ENCODE results near the gene SPINK8.
"Not testable (repeated sequence)": the region's sequence is repeated elsewhere in the genome, so short reads cannot be mapped to it uniquely, and the experiment has no call there.

The SPINK8 gene

DNA sequence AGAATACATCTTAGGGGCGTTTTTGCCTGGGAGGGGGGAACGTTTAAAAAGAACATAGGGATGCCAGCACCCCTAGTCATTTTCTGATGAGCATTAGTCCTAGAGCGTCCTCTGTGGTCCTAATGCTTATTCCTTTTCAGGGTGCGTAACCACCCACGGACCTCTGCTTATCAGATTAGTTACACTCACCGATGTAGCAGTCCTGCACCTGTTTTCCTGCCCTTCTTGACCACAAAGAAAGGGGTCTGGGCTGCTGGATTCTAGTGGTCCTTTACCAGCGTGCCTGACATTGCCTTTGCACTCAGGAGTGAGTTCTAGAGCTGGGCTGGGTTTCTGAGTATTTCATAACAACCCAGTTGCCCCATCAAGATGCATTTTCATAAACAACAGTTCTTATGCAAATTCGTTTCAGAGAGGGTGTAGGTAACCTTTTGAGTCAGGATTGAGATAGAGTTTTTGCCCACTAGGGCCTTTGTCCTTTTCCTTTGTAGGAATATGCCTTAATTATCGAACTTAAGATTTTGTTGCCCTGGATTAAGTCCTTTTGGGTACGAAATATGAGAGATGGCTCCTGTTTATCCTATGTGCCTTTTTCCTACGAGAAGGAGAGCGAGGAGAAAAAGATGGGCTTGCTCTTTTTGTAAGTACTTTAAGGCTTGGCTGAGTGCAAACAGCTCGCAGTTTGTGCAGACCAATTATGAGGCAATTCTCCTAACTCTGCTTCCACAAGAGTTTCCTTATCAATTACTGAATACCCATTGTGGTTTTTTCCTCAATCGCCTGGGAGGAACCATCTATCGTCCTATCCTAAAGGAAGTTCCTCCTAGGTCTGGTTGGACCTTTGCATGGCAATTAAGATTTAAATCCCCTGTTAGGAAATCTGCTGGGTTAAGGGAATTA, at the start of gene SPINK8:
Gene SPINK8, minus strand, starts transcription at position 316 of the 900 bp plus-strand sequence. CDS start 5,320 bp downstream, outside the sequence.
- DNase-seq (ENCODE audit: low spot score), result not testable (repeated sequence)

GRCh38 chr3:48372862-48373435, 39.5 kb upstream of the SPINK8 start:
- no peak for DNase-seq (ENCODE audit: low spot score)

GRCh38 chr3:48372377-48372770, 38.9 kb upstream of the SPINK8 start:
- no peak for DNase-seq (ENCODE audit: low spot score)

GRCh38 chr3:48371651-48372376, 38.4 kb upstream of the SPINK8 start, which contains the start of gene FBXW12:
FBXW12 (plus strand) TSS chr3:48372219; CDS start chr3:48372768, 549 bp downstream.
- DNase-seq (ENCODE audit: low spot score), result no peak

- DNase-seq (ENCODE audit: low spot score), result no peak
Measured at GRCh38 chr3:48370333-48370713, 36.9 kb upstream of the SPINK8 start.

GRCh38 chr3:48369693-48370332, 36.4 kb upstream of the SPINK8 start:
- DNase-seq (ENCODE audit: low spot score), result no peak

DNA sequence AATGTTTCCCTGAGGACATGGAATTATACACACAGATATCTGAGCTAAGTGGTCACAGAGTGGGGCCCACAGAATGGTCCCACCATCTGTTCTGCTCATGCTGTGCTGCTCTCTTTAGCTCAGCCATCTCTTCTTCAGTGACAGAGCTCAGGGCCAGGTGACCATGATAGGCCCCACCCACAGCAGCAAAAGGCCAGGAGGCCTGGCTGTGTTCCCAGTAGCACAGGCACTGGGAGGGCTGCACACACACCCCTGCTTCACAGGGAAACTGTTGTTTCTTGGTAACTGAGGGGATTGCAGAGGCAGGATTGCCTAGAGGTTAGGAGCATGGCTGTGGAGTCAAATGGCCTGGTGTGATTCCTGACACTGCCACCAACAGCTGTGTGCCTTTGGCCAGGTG, 33.7 kb upstream of the SPINK8 start:
- no peak for DNase-seq (ENCODE audit: low spot score)

GRCh38 chr3:48364840-48365239, 31.4 kb upstream of the SPINK8 start:
- no peak for DNase-seq (ENCODE audit: low spot score)

- no peak for DNase-seq (ENCODE audit: low spot score)
Measured at GRCh38 chr3:48361928-48362327, 28.5 kb upstream of the SPINK8 start.

- no peak for DNase-seq (ENCODE audit: low spot score)
Measured at GRCh38 chr3:48356419-48356818, 23.0 kb upstream of the SPINK8 start.

GRCh38 chr3:48353987-48354386, 20.5 kb upstream of the SPINK8 start:
- DNase-seq (ENCODE audit: low spot score), result no peak

DNA sequence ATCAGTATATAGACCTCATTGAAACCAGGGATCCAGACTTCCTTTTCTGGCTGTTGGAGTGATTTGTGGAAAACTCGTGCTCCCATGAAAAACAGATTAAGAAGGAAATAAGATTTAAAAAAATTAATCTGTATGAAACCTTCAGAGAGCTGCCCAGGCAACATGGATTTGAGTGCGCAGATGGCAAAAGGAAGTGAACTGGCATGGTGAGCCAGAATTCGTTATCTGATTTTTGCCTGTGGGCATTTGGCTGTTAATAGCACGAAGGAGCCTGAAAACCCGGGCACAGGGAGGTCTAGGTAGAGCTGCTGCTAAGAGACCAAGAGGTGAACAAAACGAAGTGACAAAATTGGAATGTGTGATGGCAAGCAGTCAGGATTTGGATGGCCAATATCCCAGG, 19.1 kb upstream of the SPINK8 start:
- no peak for DNase-seq (ENCODE audit: low spot score)

DNA sequence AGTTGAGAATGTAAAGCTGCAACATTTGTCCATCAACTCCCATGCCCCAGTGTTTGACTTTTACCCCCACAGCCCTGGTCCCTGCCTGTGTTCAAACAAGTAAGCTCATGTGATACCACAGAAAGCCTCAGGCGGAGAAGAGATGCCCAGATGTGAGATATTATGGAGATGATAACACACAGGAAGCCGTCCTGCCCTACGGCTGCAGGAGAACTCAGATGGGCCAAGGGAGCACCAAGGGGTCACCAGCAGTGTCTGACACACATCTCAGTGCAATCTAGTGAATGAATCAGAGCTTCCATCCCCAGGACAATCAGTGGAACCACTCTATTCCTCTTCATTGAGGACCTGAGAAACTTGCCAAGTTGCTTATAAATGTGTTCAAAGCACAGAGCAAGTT, 14.0 kb upstream of the SPINK8 start:
- no peak for DNase-seq (ENCODE audit: low spot score)

GRCh38 chr3:48345946-48346572, 12.6 kb upstream of the SPINK8 start:
- DNase-seq (ENCODE audit: low spot score), result no peak

DNA sequence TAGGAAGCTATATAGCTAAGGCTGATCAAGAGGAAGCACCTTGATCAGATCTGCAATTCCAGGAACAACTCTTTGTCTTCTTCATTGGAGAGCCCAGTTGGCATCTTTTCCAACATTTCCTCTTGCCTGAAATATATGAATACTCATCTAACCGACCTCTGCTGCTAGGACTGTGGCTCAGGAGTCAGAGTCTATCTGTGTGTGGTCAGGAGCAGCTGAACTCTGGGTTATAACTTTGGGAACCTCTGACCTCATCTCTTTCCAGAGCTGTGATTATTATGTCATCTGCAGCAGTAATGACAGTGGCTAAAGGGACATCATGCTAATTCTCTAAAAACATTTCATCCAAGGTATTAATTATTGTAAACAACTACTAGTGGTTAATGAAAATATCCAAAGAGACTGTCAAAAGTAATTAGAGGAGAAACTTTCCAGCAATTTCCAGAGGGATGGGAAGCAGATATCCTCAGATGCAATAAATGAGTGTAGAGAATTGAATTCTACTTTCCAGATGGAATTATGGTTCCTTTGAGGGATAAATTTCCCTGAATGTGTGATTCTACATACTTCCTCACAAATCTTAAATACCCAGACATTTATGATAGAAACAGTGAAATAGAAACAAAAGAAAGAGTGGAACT, 11.5 kb upstream of the SPINK8 start:
- DNase-seq (ENCODE audit: low spot score), result no peak

DNA sequence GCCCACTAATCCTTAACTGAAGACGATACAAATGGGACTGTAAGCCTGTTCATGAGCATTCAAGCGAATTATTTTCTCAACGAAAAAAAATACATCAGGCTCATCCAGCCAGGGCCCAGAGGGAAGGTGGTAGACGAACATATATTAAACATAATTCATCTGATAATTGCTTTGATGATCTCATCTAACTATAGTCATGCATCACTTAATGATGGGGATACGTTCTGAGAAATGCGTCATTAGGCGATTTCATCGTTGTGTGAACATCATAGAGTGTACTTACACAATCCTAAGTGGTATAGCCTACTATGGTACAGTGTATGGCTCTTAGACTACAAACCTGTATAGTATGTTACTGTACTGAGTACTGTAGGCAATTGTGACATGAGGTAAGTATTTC, 10.0 kb upstream of the SPINK8 start:
- no peak for DNase-seq (ENCODE audit: low spot score)

DNA sequence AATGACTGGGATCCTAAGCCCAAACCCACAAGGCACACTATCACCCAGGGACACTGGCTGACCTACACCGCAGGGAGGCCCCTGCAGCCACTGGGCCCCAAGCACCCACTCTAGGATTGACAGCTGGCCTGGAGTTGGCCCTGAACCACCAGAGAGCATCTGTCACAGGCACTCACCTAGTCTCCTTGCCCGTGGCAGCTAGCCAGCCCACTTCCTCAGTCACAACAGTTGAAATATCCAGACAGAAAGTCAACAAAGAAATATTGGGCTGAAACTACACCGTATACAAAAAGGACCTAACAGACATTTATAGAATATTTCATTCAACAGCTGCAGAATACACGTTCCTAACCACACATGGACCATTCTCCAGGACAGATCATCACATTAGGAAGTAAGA, 5.2 kb upstream of the SPINK8 start:
- no peak for DNase-seq (ENCODE audit: low spot score)

DNA sequence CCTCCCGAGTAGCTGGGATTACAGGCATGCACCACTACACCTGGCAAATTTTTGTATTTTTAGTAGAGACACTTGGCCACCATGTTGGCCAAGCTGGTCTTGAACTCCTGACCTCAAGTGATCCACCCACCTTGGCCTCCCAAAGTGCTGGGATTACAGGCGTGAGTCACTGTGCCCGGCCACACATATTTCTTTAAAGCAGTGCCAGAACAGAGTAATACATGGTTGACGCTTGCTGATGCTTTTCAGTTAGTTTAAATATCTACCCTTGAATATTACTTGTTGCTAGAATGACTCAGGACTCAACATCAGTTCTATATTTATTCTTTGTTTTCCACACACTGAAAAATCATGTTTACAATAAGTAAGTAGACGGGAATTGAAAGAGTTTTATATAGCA, 4.1 kb upstream of the SPINK8 start:
- not testable (repeated sequence) for DNase-seq (ENCODE audit: low spot score)

GRCh38 chr3:48335286-48335685, 1.8 kb upstream of the SPINK8 start:
- not testable (repeated sequence) for DNase-seq (ENCODE audit: low spot score)

- DNase-seq (ENCODE audit: low spot score), result no peak
Measured at GRCh38 chr3:48334605-48335004, 1.1 kb upstream of the SPINK8 start.

DNA sequence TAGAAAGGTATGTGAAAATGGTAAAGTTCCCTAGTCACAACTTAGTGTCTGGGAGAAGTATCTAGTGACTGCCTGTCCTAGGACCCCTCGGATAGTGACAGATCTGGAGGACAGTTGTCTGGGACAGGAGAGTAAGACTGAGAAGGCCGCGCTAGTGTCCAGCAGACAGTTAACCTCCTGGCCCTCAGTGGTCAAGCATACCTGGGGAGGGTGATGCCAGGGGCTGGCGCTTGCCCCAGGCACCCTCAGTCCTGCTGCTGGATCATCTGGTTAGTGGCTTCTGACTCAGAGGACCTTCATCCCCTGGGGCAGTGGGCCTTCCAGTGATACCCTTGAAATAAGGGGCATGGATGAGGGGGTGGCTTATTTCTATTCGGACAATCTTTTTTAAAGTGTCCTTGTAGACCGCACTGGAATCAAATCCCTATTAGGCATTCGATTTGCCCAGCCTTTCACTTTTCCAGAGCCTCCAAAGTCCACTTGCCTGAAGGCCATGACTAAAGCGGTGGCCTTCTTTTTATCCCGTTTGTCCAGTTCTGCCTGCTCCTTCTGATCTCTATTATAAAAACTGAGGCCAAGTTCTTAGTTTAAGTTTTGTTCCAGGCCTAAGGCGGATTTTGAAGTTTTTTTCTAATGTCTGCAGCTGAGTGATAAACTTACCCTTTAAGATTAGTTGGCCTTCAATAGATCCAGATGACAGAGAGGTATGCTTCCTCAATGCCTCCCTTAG, 1.6 kb downstream of the SPINK8 start:
- not testable (repeated sequence) for DNase-seq (ENCODE audit: low spot score)
